Peyer's patch (tissue), 4 donors: ENCODE results near the gene SMAD4. TPM values are rescaled to one million over a fixed set of nuclear protein-coding genes. Genes with fewer than 3 reads are reported as not detected.

Source experiments
- DNase-seq, 3 donors: peaks; one replicate each; pipeline ENCODE4 v3.0.0-alpha.2; 2017 to 2019
- H3K27ac ChIP-seq, 4 donors: fragments of 200-600 bp; sonication (generic); one replicate each; pipeline ENCODE4 v1.5.1; 2016 to 2019
- H3K27me3 ChIP-seq, 2 donors: fragments of 200-600 bp; sonication (generic); one replicate each; pipeline ENCODE4 v1.5.1; 2019
- H3K36me3 ChIP-seq, 3 donors: fragments of 200-600 bp; sonication (generic); one replicate each; pipeline ENCODE4 v1.5.1; 2016 to 2019
- H3K4me1 ChIP-seq, 4 donors: fragments of 200-600 bp; sonication (generic); one replicate each; pipeline ENCODE4 v1.5.1; 2016 to 2019
- H3K4me3 ChIP-seq, 4 donors: fragments of 200-600 bp; sonication (generic); 1 replicate in 3 of 4; 2 replicates in 1 of 4; pipeline ENCODE4 v1.5.1; 2016 to 2019; ENCODE audit warnings: mild to moderate bottlenecking in 1 of 4
- H3K9me3 ChIP-seq, 4 donors: fragments of 200-600 bp; sonication (generic); one replicate each; pipeline ENCODE4 v1.5.1; 2016 to 2019; ENCODE audit warnings: mild to moderate bottlenecking in 1 of 4
- POLR2A ChIP-seq, 2 donors: fragments of 450-650 bp; IDR thresholded peaks; one replicate each; pipeline ENCODE4 v1.5.1; 2017; ENCODE audit warnings: antibody characterized with exemption in 2 of 2, mild to moderate bottlenecking in 2 of 2, moderate library complexity in 2 of 2
- total RNA-seq, 4 donors: library from RNA; depleted of rRNA; stranded (reverse); fragments of >200 nt; gene quantifications; one replicate each; pipeline ENCODE4 v1.1.0, GENCODE V29; 2016
- TF ChIP-seq, protein P1 (sequence below), 6 experiments: fragments of 450-650 bp in 4 of 6; fragments of 200-600 bp in 2 of 6; sonication (generic) in 1 of 6; IDR thresholded peaks; one replicate each; pipeline ENCODE4 v1.5.1; 2017 to 2019; ENCODE audit warnings: antibody characterized with exemption in 6 of 6, mild to moderate bottlenecking in 3 of 6, moderate library complexity in 1 of 6

Gene SMAD4
- total RNA-seq, 4 donors from 2014 or later = 79.0 to 109 (median 94.0) TPM

DNA sequence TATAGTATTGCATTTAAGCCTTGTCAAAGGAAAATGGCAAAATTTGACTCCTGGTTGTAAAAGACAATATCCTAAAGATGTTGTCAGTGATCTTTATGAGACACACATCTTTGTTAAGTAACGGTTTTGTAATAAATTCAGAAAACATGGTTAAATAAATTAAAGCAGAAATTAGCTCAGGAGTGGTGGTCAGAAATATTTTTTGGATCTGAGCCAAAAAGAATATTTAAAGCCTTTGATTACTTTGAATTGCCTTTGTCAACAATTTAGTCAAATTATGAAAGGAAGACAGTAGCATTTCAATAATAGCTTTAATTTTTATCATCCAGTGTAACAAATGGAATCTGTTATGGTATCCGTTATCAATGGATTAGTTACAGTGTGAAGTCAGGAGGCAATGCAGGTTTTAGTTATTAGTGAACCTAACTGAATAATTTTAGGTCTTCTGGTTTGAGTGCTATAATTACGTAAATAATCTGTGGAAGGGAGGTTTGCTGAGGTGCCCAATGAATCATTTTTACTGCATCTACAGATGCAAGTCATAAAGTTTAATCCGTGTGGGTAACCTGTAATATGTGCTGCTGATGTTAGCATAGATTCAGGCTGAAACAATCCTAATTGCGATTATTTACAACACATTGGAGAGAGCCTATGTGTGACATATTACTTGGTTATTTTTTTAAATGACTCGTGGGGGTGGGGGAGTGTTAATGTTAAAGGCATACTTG, 42.7 kb downstream of the SMAD4 start:
- no peak for DNase-seq
- no peak overlapping the region for H3K27ac ChIP-seq
- no peaks in the 10 kb centered on the region for H3K27me3 ChIP-seq
- H3K4me1 ChIP-seq = no peaks in the 10 kb centered on the region
- H3K4me3 ChIP-seq = no peak overlapping the region
- peaks cover 0 to 46% (median 0%) of the 10 kb centered on the region in 3 donors for H3K36me3 ChIP-seq
- no peaks in the 10 kb centered on the region for H3K9me3 ChIP-seq
- TF ChIP-seq POLR2A (IDR thresholded peaks at IDR 0.05) = no peak
- TF ChIP-seq, protein P1, sequence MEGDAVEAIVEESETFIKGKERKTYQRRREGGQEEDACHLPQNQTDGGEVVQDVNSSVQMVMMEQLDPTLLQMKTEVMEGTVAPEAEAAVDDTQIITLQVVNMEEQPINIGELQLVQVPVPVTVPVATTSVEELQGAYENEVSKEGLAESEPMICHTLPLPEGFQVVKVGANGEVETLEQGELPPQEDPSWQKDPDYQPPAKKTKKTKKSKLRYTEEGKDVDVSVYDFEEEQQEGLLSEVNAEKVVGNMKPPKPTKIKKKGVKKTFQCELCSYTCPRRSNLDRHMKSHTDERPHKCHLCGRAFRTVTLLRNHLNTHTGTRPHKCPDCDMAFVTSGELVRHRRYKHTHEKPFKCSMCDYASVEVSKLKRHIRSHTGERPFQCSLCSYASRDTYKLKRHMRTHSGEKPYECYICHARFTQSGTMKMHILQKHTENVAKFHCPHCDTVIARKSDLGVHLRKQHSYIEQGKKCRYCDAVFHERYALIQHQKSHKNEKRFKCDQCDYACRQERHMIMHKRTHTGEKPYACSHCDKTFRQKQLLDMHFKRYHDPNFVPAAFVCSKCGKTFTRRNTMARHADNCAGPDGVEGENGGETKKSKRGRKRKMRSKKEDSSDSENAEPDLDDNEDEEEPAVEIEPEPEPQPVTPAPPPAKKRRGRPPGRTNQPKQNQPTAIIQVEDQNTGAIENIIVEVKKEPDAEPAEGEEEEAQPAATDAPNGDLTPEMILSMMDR (IDR thresholded peaks at IDR 0.05) = no peak

- Histone ChIP-seq H3K27ac (no peak overlapping the region), H3K4me1 (no peaks in the 10 kb centered on the region), H3K9me3 (no peaks in the 10 kb centered on the region), H3K36me3 (peaks cover 0 to 50% (median 0%) of the 10 kb centered on the region in 3 donors), H3K27me3 (no peaks in the 10 kb centered on the region), H3K4me3 (no peak overlapping the region)
- no peak for TF ChIP-seq POLR2A (IDR thresholded peaks at IDR 0.05)
- TF ChIP-seq, protein P1 (IDR thresholded peaks at IDR 0.05) = no peak
- DNase-seq = no peak
These were observed 44.6 kb downstream of the SMAD4 start for GRCh38 chr18:51074605-51075004.

- H3K4me1 ChIP-seq = no peaks in the 10 kb centered on the region
- no peak overlapping the region for H3K27ac ChIP-seq
- H3K9me3 ChIP-seq = no peaks in the 10 kb centered on the region
- H3K27me3 ChIP-seq = no peaks in the 10 kb centered on the region
- no peak for DNase-seq
- peaks cover 0 to 54% (median 0%) of the 10 kb centered on the region in 3 donors for H3K36me3 ChIP-seq
- H3K4me3 ChIP-seq = no peak overlapping the region
- TF ChIP-seq POLR2A (IDR thresholded peaks at IDR 0.05) = no peak
- TF ChIP-seq, protein P1 (IDR thresholded peaks at IDR 0.05) = no peak
These were observed 46.5 kb downstream of the SMAD4 start for GRCh38 chr18:51076503-51076902.

GRCh38 chr18:51077217-51077616, 47.2 kb downstream of the SMAD4 start:
- DNase-seq = no peak
- H3K27ac ChIP-seq = no peak overlapping the region
- no peaks in the 10 kb centered on the region for H3K27me3 ChIP-seq
- no peak overlapping the region for H3K4me3 ChIP-seq
- no peaks in the 10 kb centered on the region for H3K9me3 ChIP-seq
- H3K4me1 ChIP-seq = no peaks in the 10 kb centered on the region
- H3K36me3 ChIP-seq = peaks cover 0 to 56% (median 0%) of the 10 kb centered on the region in 3 donors
- no peak for TF ChIP-seq POLR2A (IDR thresholded peaks at IDR 0.05)
- TF ChIP-seq, protein P1 (IDR thresholded peaks at IDR 0.05) = no peak

GRCh38 chr18:51078026-51078425, 48.0 kb downstream of the SMAD4 start:
- Histone ChIP-seq H3K9me3 (no peaks in the 10 kb centered on the region), H3K4me1 (no peaks in the 10 kb centered on the region), H3K4me3 (no peak overlapping the region), H3K36me3 (peaks cover 0 to 64% (median 0%) of the 10 kb centered on the region in 3 donors), H3K27me3 (no peaks in the 10 kb centered on the region), H3K27ac (no peak overlapping the region)
- DNase-seq = no peak
- TF ChIP-seq, protein P1 (IDR thresholded peaks at IDR 0.05) = no peak
- no peak for TF ChIP-seq POLR2A (IDR thresholded peaks at IDR 0.05)
